Small intestine (tissue), 7 donors: ENCODE measurements around the gene ZNF556. TPM values are rescaled to one million over a fixed set of nuclear protein-coding genes. Genes with fewer than 3 reads are reported as not detected.

Experiments
- DNase-seq, 2 donors: peaks; one replicate each; pipeline versions ENCODE4 v3.0.0 to v3.0.0-alpha.2; 2013
- FAIRE-seq: peaks from 2 replicates; lab custom pipeline; 2012; peaks lifted over from hg19 to GRCh38; lab: Jason Lieb, UNC
- H3K27ac ChIP-seq, 3 donors: one replicate each; pipeline ENCODE4 v1.5.1; 2013; ENCODE audit warnings: low read length in 2 of 3, mild to moderate bottlenecking in 2 of 3, control low read depth in 1 of 3, inconsistent platforms in 1 of 3, low read depth in 1 of 3, moderate library complexity in 1 of 3
- H3K27me3 ChIP-seq, 3 donors: one replicate each; pipeline ENCODE4 v1.6.1; 2013; ENCODE audit warnings: low read length in 3 of 3, inconsistent platforms in 1 of 3; ENCODE audit not compliant: control insufficient read depth in 3 of 3, insufficient read depth in 3 of 3
- H3K36me3 ChIP-seq, 3 donors: one replicate each; pipeline ENCODE4 v1.6.1; 2013; ENCODE audit warnings: low read length in 3 of 3, inconsistent platforms in 1 of 3, low read depth in 1 of 3, mild to moderate bottlenecking in 1 of 3, moderate library complexity in 1 of 3; ENCODE audit not compliant: control insufficient read depth in 3 of 3, insufficient read depth in 2 of 3
- H3K4me1 ChIP-seq, 3 donors: one replicate each; pipeline ENCODE4 v1.6.1; 2013; ENCODE audit warnings: low read length in 2 of 3, inconsistent platforms in 1 of 3, low read depth in 1 of 3, mild to moderate bottlenecking in 1 of 3, moderate library complexity in 1 of 3; ENCODE audit not compliant: control insufficient read depth in 3 of 3, insufficient read depth in 2 of 3
- H3K4me3 ChIP-seq, 3 donors: one replicate each; pipeline ENCODE4 v1.5.1; 2013; ENCODE audit warnings: low read length in 3 of 3, control low read depth in 1 of 3, inconsistent platforms in 1 of 3, low read depth in 1 of 3, mild to moderate bottlenecking in 1 of 3, moderate library complexity in 1 of 3
- H3K9me3 ChIP-seq, 2 donors: one replicate each; pipeline ENCODE4 v1.6.1; 2013; ENCODE audit warnings: low read depth in 1 of 2, low read length in 1 of 2; ENCODE audit not compliant: control insufficient read depth in 2 of 2, insufficient read depth in 1 of 2
- WGBS, 3 donors: extraction: QIAGEN DNeasy Blood & Tissue Kit; methylation state at CpG; one replicate each; pipeline ENCODE4 v1.1.7; 2013; 5-methylcytosine and 5-hydroxymethylcytosine counted together
- polyA plus RNA-seq, 4 donors: library from polyadenylated mRNA; stranded (reverse) in 3 of 4; unstranded in 1 of 4; fragments of 200-250 nt in 3 of 4; fragments of 120-200 nt in 1 of 4; gene quantifications; one replicate each; pipeline versions ENCODE4 v1.2.1 to v1.2.3, GENCODE V29; 2013
- donor health status: healthy with polysubstance abuse.
- donor health status: control.
- donor health status: control.
- donor health status: Bipolar disorder and iron deficiency.
- donor health status: healthy.

ZNF556 gene
- polyA plus RNA-seq, 4 donors: 0.03 to 0.22 TPM; not detected in 2

GRCh38 chr19:2927032-2927430 is 59.9 kb downstream of the ZNF556 start:
- 95 to 98% (median 96%) methylated on average over 17 to 18 of the region's 18 CpGs for WGBS, 3 donors
- DNase-seq: no peak
- H3K36me3 ChIP-seq: peaks cover 0 to 6% (median 0%) of the 10 kb centered on the region in 3 donors
- no peak for FAIRE-seq
- H3K27ac ChIP-seq: no peak overlapping the region
- H3K4me1 ChIP-seq: no peaks in the 10 kb centered on the region
- no peaks in the 10 kb centered on the region for H3K27me3 ChIP-seq
- no peak overlapping the region for H3K4me3 ChIP-seq
- H3K9me3 ChIP-seq: peaks cover 0 to 32% of the 10 kb centered on the region in 2 donors

Other genes with a start within 250 kb of the ZNF556 start
- 1 to 10 TPM in 2 of 4 donors, under 1 TPM in 1, not detected in 1; 0.99 to 3.5 (median 2.6) TPM for gene GNG7, start 164.6 kb upstream of the ZNF556 start, polyA plus RNA-seq
- gene DIRAS1, start 146.0 kb upstream of the ZNF556 start, polyA plus RNA-seq: 1 to 10 TPM in 2 of 4 donors, under 1 TPM in 1, not detected in 1; 0.25 to 3.0 (median 1.6) TPM
- gene SLC39A3, start 127.3 kb upstream of the ZNF556 start, polyA plus RNA-seq: 10 to 100 TPM; 10.7 to 39.1 (median 15.1) TPM
- 10 to 100 TPM; 38.2 to 79.5 (median 69.7) TPM for gene SGTA, start 84.1 kb upstream of the ZNF556 start, polyA plus RNA-seq
- 10 to 100 TPM; 36.6 to 86.3 (median 78.1) TPM for gene THOP1, start 81.8 kb upstream of the ZNF556 start, polyA plus RNA-seq
- gene ZNF554, start 47.5 kb upstream of the ZNF556 start, polyA plus RNA-seq: 1 to 10 TPM; 2.0 to 6.7 (median 4.5) TPM
- gene ZNF555, start 25.9 kb upstream of the ZNF556 start, polyA plus RNA-seq: 1 to 10 TPM; 1.5 to 4.0 (median 1.9) TPM
- gene ZNF57, start 33.6 kb downstream of the ZNF556 start, polyA plus RNA-seq: 10 to 100 TPM in 3 of 4 donors, 1 to 10 TPM in 1; 4.5 to 19.2 (median 15.2) TPM
- gene ZNF77, start 77.6 kb downstream of the ZNF556 start, polyA plus RNA-seq: 1 to 10 TPM; 1.1 to 7.8 (median 1.9) TPM
- gene TLE6, start 110.2 kb downstream of the ZNF556 start, polyA plus RNA-seq: under 1 TPM in 2 of 4 donors, not detected in 2; 0.75 to 1.00 TPM
- gene TLE2, start 161.9 kb downstream of the ZNF556 start, polyA plus RNA-seq: 10 to 100 TPM in 2 of 4 donors, 1 to 10 TPM in 2; 3.8 to 66.0 (median 12.3) TPM
- gene TLE5, start 195.2 kb downstream of the ZNF556 start, polyA plus RNA-seq: 100 to 1,000 TPM; 308 to 488 (median 351) TPM
- 100 to 1,000 TPM; 173 to 216 (median 182) TPM for gene GNA11, start 227.0 kb downstream of the ZNF556 start, polyA plus RNA-seq